C1 segment of cervical spinal cord (tissue), 14 donors: ENCODE data around the gene KNTC1.
"Not testable (repeated sequence)": the region's sequence is repeated elsewhere in the genome, so short reads cannot be mapped to it uniquely, and the experiment has no call there.

Experiments
- DNase-seq, 14 donors: peaks; one replicate each; lab custom pipeline; 2025; lab: John Stamatoyannopoulos, UW

The KNTC1 gene

DNA sequence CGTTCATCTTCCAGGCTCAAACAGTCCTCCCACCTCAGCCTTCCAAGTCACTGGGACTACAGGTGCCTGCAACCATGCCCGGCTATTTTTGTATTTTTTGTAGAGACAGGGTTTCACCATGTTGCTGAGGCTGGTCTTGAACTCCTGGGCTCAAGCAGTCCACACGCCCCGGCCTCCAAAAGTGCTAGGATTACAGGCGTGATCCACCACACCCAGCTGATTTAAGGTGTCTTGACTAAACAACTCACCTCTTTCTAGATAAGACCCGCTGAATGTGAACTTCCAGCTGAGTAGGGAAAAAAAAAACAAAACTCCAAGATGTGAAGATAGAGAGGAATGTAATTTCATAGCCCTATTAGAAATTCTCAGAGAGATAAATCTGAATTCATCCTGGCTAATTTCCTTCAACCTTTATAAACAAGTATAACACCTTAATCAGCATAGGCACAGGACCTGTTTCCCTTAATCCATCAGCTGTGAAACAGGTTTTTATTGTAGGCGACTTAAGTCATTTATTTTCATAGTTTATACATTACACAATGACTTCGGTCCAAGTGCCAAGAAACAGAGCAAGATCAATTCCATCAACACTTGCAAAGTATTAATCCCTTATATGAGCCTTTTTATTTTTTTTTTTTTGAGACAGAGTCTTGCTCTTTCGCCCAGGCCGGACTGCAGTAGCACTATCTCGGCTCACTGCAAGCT is 124.6 kb downstream of the KNTC1 start:
- DNase-seq = no peak

- not testable (repeated sequence) for DNase-seq
These were observed 126.2 kb downstream of the KNTC1 start for GRCh38 chr12:122653291-122653690.

DNA sequence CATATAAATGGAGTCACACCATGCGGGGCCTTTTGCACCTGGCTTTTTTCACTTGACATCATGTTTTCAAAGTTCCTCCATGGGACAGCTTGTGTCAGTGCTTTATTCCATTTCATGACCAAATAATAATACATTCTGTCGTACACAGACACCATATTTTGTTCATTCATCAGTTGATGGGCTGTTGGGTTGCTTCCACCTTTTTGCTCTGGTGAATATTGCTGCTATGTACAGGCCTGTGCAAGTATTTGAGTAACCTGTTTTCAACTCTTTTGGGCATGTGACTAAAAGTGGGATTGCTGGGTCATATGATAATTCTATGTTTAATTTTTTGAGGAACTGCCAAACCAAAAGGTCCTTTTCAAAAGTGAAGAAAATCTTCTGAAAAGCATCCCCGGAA is 129.2 kb downstream of the KNTC1 start:
- no peak for DNase-seq

DNA sequence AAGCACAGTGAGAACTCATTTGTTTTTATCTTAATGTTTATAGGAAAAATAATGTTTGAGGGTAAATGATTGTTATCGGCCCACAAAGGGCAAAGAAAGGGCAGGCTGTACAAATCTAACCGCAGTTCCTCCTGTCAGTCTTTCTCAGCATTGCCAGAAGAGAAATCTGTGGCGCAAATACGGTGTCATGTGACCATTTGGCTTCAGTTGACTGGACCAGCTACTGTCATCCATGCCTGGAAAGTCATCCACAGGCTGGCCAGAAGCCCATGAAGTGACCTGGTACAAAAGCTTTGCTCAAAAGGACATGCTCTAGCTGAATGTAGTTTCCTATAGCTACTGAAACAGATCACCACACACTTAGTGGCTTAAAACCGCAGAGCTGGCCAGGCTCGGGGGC is 132.5 kb downstream of the KNTC1 start:
- no peak for DNase-seq

- DNase-seq = no peak
These were observed 134.2 kb downstream of the KNTC1 start for GRCh38 chr12:122661246-122661645.

GRCh38 chr12:122661938-122662337 is 134.9 kb downstream of the KNTC1 start:
- DNase-seq = no peak

DNA sequence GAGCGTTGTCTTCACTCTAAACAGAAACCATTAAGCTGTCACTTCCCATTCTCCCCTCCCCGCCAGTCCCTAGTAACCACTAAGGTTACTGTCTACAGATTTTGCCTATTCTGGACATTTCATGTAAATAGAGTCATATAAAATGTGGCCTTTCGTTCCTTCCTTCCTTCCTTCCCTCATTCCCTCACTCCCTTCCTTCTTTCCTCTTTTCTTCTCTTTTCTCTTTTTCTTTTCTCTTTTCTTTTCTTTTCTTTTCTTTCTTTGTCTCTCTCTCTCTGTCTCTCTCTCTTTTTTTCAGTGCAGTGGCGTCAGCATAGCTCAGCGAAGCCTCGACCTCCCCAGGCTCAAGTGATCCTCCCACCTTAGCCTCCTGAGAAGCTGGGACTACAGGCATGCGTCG is 138.3 kb downstream of the KNTC1 start:
- DNase-seq = no peak

GRCh38 chr12:122665759-122666158 is 138.7 kb downstream of the KNTC1 start:
- DNase-seq = no peak

DNA sequence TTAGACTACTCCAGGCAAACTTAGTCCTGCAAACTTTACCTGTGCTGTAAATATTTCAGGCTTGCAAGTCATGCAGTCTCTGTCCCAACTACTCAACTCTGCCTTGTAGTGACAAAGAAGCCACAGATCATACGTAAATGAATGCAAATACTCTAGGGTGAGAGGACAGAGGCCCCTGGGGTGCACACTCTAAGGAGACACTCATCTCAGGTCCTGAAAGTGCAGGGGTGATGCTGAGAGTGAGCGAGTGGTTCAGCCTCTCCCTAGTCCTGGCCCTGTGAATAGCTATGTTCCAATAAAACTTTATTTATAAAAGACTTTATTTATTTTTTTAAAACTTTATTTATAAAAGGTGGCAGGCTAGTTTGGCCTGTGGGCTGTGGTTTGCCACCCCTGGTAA is 141.2 kb downstream of the KNTC1 start:
- DNase-seq = no peak

DNA sequence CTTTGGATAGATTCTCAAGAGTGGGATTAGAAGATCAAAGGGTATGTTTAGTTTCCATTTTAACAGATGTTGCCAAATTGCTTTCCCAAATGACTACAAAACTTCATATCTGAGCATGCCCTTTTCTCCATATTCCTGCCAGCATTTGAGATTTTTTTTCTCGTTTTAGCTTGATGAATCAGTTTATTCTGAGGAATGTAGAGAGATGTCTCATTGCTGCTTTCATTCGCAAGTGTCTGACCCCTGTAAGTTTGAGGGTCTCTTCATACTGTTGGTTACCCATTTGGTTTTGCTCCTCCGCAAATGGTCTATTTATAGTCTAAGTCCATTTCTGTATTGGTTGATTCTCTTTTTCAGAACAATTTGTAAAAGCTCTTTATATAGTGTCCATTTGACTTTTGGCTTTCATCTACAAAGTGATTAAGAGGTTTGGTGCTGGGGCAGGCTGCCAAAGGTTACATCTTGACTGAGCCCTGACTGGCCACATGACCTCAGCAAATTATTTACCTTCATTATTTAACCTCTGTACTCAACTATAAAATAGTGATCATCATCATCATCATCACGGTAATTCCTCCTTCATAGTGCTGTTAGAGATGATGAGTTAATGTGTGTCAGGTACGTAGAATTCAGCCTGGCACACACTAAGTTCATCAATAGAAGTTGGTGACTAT is 142.5 kb downstream of the KNTC1 start:
- DNase-seq = no peak

DNA sequence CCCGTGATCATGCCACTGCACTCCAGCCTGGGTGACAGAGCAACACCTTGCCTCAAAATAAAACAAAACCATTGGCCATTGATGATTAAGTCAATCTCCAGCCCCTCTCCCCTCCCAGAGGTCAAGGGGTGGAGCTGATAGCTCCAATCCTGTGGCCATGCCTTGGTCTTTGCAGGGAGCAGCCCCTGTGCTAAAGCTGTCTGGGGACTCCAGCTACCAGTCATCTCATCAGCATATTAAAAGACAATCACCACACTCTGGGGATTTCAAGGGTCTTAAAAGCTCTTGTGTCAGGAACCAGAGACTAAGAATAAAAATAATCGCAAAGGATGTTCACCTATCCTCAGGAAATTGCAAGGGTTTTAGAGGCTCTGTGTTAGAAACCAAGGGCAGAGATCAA is 145.5 kb downstream of the KNTC1 start:
- no peak for DNase-seq
